Measurements from ENCODE around the gene DOP1A. TPM values are rescaled to one million over a fixed set of nuclear protein-coding genes. Genes with fewer than 3 reads are reported as not detected.
A peak's percentile ranks its signal among the peaks of the same experiment; 100 is the strongest.

The DOP1A gene
- total and polyA plus RNA-seq, 2 of the 13 experiments (the other 11 are each of a cell fraction or from before 2014, with no cell fraction given): 5.2 to 16.7 TPM

DNA sequence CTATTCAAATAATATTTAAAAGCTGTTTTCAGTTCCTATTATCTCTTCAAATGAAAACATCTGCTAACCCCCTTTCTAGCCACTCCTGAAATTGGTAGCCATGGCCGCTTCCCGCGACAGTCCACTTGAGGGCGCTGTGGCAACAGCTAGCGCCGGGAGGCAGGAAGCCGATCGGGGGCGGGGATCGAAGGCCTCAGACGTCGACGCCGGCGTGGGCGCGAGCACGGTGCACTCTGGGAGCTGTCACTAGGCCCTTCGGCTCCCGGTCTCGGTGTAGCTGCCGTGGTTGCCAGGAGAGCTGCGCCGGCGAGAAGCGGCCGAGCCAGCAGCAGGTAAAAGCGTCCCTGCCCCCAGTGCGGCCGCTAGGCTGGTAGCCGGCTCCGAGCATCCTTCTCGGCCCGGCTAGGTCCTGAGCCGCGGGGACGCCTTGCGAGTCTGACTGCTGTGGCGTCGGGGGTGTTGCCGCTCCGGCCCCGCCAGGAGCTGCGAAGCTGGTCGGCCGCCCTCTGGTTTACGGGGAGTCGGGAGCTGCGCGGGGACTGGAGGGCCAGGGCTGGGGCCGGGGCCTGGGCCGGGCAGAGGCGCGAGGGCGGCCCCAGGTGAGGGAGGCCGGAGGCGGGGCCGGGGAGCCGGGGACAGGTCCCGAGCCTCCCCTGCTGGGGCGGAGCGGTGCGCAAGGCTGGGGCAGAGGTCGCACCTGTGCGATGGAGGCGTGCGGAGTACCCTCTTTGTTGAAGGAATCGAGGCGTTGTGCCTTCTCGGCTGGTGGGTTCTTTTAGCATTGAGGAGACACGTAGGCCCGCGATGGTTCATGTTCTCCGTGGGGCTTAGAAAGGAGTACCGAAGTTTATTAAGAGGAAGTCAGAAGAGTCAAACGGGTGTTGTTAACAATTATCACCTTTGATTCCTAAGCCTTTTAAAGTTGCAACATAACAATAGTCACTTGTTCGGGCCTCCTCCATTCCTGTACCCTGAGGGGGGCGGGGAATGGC is at the start of gene DOP1A (continued):
- TF ChIP-seq MTF1 (CRISPR knock-in tag; IDR thresholded peaks at IDR 0.05): no peak; the same call in 1 of the 2 replicates
- TF ChIP-seq ZNF33B (CRISPR knock-in tag; IDR thresholded peaks at IDR 0.05): peak; percentile 91
- no peak; the same call in 1 of the 2 replicates for TF ChIP-seq ZBTB38 (CRISPR knock-in tag; IDR thresholded peaks at IDR 0.05)
- no peak for TF ChIP-seq TCF12 (IDR thresholded peaks at IDR 0.05)
- 0 out of 2 replicates have a peak, but pooled peaks have one; percentile 66 for TF ChIP-seq TCF12 (CRISPR knock-in tag; IDR thresholded peaks at IDR 0.05)
- TF ChIP-seq SATB2 (CRISPR knock-in tag; IDR thresholded peaks at IDR 0.05): peak; percentile 62; the same call in 1 of the 2 replicates
- TF ChIP-seq, protein P1, sequence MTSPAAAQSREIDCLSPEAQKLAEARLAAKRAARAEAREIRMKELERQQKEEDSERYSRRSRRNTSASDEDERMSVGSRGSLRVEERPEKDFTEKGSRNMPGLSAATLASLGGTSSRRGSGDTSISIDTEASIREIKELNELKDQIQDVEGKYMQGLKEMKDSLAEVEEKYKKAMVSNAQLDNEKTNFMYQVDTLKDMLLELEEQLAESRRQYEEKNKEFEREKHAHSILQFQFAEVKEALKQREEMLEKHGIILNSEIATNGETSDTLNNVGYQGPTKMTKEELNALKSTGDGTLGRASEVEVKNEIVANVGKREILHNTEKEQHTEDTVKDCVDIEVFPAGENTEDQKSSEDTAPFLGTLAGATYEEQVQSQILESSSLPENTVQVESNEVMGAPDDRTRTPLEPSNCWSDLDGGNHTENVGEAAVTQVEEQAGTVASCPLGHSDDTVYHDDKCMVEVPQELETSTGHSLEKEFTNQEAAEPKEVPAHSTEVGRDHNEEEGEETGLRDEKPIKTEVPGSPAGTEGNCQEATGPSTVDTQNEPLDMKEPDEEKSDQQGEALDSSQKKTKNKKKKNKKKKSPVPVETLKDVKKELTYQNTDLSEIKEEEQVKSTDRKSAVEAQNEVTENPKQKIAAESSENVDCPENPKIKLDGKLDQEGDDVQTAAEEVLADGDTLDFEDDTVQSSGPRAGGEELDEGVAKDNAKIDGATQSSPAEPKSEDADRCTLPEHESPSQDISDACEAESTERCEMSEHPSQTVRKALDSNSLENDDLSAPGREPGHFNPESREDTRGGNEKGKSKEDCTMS (CRISPR knock-in tag; conservative IDR thresholded peaks at IDR 0.05): no peak
- TF ChIP-seq ZC3H4 (CRISPR knock-in tag; IDR thresholded peaks at IDR 0.05; ENCODE audit: borderline replicate concordance): no peak
- no peak for TF ChIP-seq ZKSCAN5 (CRISPR knock-in tag; IDR thresholded peaks at IDR 0.05)
- TF ChIP-seq GPN1 (CRISPR knock-in tag; IDR thresholded peaks at IDR 0.05; ENCODE audit: borderline replicate concordance): no peak
- TF ChIP-seq, protein P2, sequence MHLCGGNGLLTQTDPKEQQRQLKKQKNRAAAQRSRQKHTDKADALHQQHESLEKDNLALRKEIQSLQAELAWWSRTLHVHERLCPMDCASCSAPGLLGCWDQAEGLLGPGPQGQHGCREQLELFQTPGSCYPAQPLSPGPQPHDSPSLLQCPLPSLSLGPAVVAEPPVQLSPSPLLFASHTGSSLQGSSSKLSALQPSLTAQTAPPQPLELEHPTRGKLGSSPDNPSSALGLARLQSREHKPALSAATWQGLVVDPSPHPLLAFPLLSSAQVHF (CRISPR knock-in tag; IDR thresholded peaks at IDR 0.05): no peak; the same call in 1 of the 2 replicates
- TF ChIP-seq BCL6 (CRISPR knock-in tag; IDR thresholded peaks at IDR 0.05): no peak
- TF ChIP-seq SMYD3 (CRISPR knock-in tag; IDR thresholded peaks at IDR 0.05): no peak
- TF ChIP-seq ZNF75D (CRISPR knock-in tag; IDR thresholded peaks at IDR 0.05; ENCODE audit: borderline replicate concordance): no peak
- TF ChIP-seq, protein P3, sequence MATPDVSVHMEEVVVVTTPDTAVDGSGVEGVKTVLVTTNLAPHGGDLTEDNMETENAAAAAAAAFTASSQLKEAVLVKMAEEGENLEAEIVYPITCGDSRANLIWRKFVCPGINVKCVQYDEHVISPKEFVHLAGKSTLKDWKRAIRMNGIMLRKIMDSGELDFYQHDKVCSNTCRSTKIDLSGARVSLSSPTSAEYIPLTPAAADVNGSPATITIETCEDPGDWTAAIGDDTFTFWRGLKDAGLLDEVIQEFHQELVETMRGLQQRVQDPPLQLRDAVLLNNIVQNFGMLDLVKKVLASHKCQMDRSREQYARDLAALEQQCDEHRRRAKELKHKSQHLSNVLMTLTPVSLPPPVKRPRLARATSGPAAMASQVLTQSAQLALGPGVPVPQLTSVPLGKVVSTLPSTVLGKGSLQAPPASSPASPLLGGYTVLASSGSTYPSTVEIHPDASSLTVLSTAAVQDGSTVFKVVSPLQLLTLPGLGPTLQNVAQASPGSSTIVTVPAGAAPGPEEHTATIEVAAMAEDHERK (CRISPR knock-in tag; IDR thresholded peaks at IDR 0.05; ENCODE audit: low read depth): peak; percentile 76
- TF ChIP-seq MYNN (CRISPR knock-in tag; IDR thresholded peaks at IDR 0.05; ENCODE audit: low read depth): no peak; the same call in 1 of the 2 replicates
- peak; percentile 91 for TF ChIP-seq KDM2A (CRISPR knock-in tag; IDR thresholded peaks at IDR 0.05; ENCODE audit: borderline replicate concordance, low read depth)
- TF ChIP-seq ZSCAN20 (CRISPR knock-in tag; IDR thresholded peaks at IDR 0.05; ENCODE audit: borderline replicate concordance): peak; percentile 87; the same call in 1 of the 2 replicates
- TF ChIP-seq EEA1 (CRISPR knock-in tag; IDR thresholded peaks at IDR 0.05; ENCODE audit: borderline replicate concordance): peak; percentile 91; the same call in 1 of the 2 replicates
- TF ChIP-seq ZNF350 (CRISPR knock-in tag; IDR thresholded peaks at IDR 0.05; ENCODE audit: borderline replicate concordance, low read depth): peak; percentile 81
- peak; percentile 42; the same call in 1 of the 2 replicates for TF ChIP-seq ZNF629 (CRISPR knock-in tag; conservative IDR thresholded peaks at IDR 0.05)
- peak; percentile 63; the same call in 1 of the 2 replicates for TF ChIP-seq KDM5A (IDR thresholded peaks at IDR 0.05; ENCODE audit: borderline replicate concordance, low read length)
- no peak; the same call in 1 of the 2 replicates for TF ChIP-seq CEBPB (IDR thresholded peaks at IDR 0.05; ENCODE audit: borderline replicate concordance, low read depth, low read length)
- TF ChIP-seq GTF2F1 (IDR thresholded peaks at IDR 0.05; ENCODE audit: low read length): no peak
- TF ChIP-seq, protein P4, sequence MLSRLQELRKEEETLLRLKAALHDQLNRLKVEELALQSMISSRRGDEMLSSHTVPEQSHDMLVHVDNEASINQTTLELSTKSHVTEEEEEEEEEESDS (CRISPR knock-in tag; IDR thresholded peaks at IDR 0.05; ENCODE audit: borderline replicate concordance): no peak
